Measurements from ENCODE around the gene TMEM94.

The TMEM94 gene

DNA sequence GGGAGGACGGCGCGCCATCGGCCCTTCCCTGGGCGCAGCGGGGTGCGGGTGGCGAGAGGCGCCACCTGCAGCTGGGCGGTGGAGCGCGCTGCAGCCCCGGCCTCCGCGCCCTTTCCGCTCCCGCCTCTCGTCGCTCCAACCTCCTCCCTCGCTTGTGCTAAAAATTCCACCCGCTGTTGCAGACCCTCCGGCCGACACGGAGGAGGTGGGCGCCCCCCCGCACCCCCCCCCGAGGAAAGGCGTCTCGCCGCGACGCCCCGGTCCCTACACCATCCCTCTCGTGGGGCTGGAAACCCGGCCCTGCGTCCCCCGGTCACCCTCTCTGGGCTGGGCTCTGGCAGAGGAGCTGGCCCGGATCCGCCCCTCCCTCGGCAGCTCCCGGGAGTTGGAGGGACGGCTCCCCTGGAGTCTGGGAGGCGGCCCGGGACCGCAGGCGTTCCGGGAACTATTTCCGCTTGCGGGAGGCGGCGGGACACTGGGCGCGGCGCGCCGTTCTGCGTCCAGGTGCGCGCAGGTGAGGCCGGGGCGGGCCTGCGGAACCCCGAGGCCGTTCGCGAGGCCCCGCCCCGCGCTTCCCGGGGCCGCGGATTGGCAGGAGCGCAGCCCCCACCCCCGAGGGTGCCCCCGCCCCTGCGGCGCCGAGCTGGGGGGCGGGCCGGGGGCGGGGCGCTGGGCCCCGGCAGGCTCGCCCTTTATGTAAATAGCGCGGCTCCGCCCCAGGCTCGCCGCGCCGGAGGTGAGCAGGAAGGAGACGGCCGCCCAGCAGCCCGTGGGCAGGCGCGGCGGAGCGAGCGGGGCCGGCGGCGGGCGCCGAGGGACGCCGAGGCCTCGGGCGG lies 68.8 kb downstream of the TMEM94 start, which contains the start of gene LLGL2:
Gene LLGL2 (plus strand): TSS at position 728 of the 836 bp plus-strand sequence. CDS start 17,730 bp downstream, outside the sequence.
- H3K4me3 ChIP-seq (ENCODE audit: low read depth, low read length): peak within 1 kb of the TSS; percentile 82
- peak within 1 kb of the TSS; percentile 77 for H3K27ac ChIP-seq (ENCODE audit: low read depth, low read length)
- peak within 1 kb of the TSS; percentile 45 for H2BK120ac ChIP-seq (ENCODE audit: insufficient read depth, low read length, poor library complexity)
- H4K8ac ChIP-seq (ENCODE audit: low read depth, low read length): peak within 1 kb of the TSS; percentile 83
- H3K14ac ChIP-seq (ENCODE audit: low read length): peak within 1 kb of the TSS; percentile 59
- H4K12ac ChIP-seq (ENCODE audit: low read depth, low read length): peak within 1 kb of the TSS; percentile 77
- H3K36me3 ChIP-seq (ENCODE audit: control insufficient read depth in 1 of 2, insufficient read depth in 2 of 2, low read length in 2 of 2): peaks cover 7 to 22% of the 10 kb centered on the region in 2 experiments
- H3K9ac ChIP-seq (ENCODE audit: low read length): peak within 1 kb of the TSS; percentile 71
- DNase-seq: peak; percentile 85 to 96
- no peaks in the 10 kb centered on the region for H3K9me3 ChIP-seq (ENCODE audit: insufficient read depth, low read depth, low read length)
- peak within 1 kb of the TSS; percentile 78 for H4K91ac ChIP-seq (ENCODE audit: low read depth, low read length)
- H2AK5ac ChIP-seq (ENCODE audit: low read length): no peak within 1 kb of the TSS
- peak within 1 kb of the TSS; percentile 82 for H2AFZ ChIP-seq (ENCODE audit: insufficient read depth, low read length, poor library complexity)
- H3K4ac ChIP-seq (ENCODE audit: low read depth, low read length): peak within 1 kb of the TSS; percentile 51
- H2BK12ac ChIP-seq (ENCODE audit: low read length): no peak within 1 kb of the TSS
- H3K27me3 ChIP-seq (ENCODE audit: insufficient read depth, low read length): no peaks in the 10 kb centered on the region
- no peak within 1 kb of the TSS for H3K23ac ChIP-seq (ENCODE audit: low read length)
- peak within 1 kb of the TSS; percentile 99 for H3K4me2 ChIP-seq (ENCODE audit: low read length)
- peaks cover 3% of the 10 kb centered on the region for H3K79me1 ChIP-seq (ENCODE audit: low read length)
- peaks cover 5 to 10% of the 10 kb centered on the region in 2 experiments for H3K4me1 ChIP-seq (ENCODE audit: control insufficient read depth in 1 of 2, insufficient read depth in 2 of 2, low read length in 2 of 2)
- peak within 1 kb of the TSS; percentile 62 for H3K18ac ChIP-seq (ENCODE audit: low read length)
- H3K79me2 ChIP-seq (ENCODE audit: control insufficient read depth, insufficient read depth, low read length, poor library complexity): no peaks in the 10 kb centered on the region
- H2BK5ac ChIP-seq (ENCODE audit: low read depth, low read length, poor library complexity): peak within 1 kb of the TSS; percentile 57
- WGBS (ENCODE audit: extremely low coverage, insufficient coverage, insufficient read length): no CpG with 5 or more reads among the region's 108 CpGs

DNA sequence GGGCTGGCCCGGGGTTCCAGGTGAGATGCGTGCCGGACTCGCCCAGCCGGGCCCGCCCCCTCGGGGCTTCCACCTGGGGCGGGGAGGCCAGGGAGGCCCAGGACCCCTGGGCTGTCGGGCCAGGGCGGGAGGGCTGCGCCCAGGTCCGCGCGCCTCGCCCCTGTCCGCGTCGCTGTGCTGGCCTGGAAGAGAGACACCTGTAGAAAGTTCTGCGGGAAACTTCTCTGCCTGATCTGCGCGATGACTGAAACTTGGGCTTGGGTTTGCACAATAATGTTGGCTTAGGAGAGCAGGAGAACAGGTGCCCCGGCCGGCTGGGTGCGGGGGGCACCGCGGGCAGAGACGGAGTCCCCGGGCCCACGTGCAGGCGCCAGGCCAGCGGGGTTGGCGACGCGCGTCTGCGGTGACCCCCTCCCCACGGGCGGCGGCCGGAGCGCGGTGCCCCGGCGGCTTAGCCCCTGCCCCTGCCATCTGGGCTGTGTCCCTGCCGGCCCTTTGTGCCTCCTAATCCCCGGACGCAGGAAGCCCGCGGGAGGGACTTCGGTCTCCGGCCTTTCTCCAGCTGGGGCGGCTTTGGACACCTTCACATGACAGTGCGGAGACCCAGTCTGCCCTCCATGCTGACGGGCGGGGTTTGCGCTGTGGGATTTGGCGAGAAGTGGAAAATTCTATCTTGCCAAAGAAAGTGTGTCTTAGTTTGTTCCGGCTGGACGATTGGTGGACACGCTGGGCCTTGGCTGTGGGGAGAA lies 69.5 kb downstream of the TMEM94 start:
- Histone ChIP-seq H3K4me3 (ENCODE audit: low read depth, low read length) (peak overlapping the region; percentile 82), H2AK5ac (ENCODE audit: low read length) (no peak overlapping the region), H3K4ac (ENCODE audit: low read depth, low read length) (no peak overlapping the region), H2BK5ac (ENCODE audit: low read depth, low read length, poor library complexity) (no peak overlapping the region), H3K9ac (ENCODE audit: low read length) (peak overlapping the region; percentile 71), H3K27me3 (ENCODE audit: insufficient read depth, low read length) (no peaks in the 10 kb centered on the region), H4K8ac (ENCODE audit: low read depth, low read length) (peak overlapping the region; percentile 24), H2BK120ac (ENCODE audit: insufficient read depth, low read length, poor library complexity) (no peak overlapping the region), H3K9me3 (ENCODE audit: insufficient read depth, low read depth, low read length) (no peaks in the 10 kb centered on the region), H2BK12ac (ENCODE audit: low read length) (no peak overlapping the region), H4K12ac (ENCODE audit: low read depth, low read length) (no peak overlapping the region), H3K18ac (ENCODE audit: low read length) (peak overlapping the region; percentile 7), H3K27ac (ENCODE audit: low read depth, low read length) (peak overlapping the region; percentile 51), H2AFZ (ENCODE audit: insufficient read depth, low read length, poor library complexity) (peak overlapping the region; percentile 54), H3K79me1 (ENCODE audit: low read length) (peaks cover 3% of the 10 kb centered on the region), H4K91ac (ENCODE audit: low read depth, low read length) (peak overlapping the region; percentile 9), H3K4me2 (ENCODE audit: low read length) (peak overlapping the region; percentile 99), H3K79me2 (ENCODE audit: control insufficient read depth, insufficient read depth, low read length, poor library complexity) (no peaks in the 10 kb centered on the region), H3K14ac (ENCODE audit: low read length) (peak overlapping the region; percentile 10), H3K36me3 (ENCODE audit: control insufficient read depth in 1 of 2, insufficient read depth in 2 of 2, low read length in 2 of 2) (peaks cover 7 to 22% of the 10 kb centered on the region in 2 experiments), H3K23ac (ENCODE audit: low read length) (no peak overlapping the region), H3K4me1 (ENCODE audit: control insufficient read depth in 1 of 2, insufficient read depth in 2 of 2, low read length in 2 of 2) (peaks cover 5 to 13% of the 10 kb centered on the region in 2 experiments)
- peak in 1 of 2 donors; percentile 62 for DNase-seq
- WGBS (ENCODE audit: extremely low coverage, insufficient coverage, insufficient read length): no CpG with 5 or more reads among the region's 60 CpGs

DNA sequence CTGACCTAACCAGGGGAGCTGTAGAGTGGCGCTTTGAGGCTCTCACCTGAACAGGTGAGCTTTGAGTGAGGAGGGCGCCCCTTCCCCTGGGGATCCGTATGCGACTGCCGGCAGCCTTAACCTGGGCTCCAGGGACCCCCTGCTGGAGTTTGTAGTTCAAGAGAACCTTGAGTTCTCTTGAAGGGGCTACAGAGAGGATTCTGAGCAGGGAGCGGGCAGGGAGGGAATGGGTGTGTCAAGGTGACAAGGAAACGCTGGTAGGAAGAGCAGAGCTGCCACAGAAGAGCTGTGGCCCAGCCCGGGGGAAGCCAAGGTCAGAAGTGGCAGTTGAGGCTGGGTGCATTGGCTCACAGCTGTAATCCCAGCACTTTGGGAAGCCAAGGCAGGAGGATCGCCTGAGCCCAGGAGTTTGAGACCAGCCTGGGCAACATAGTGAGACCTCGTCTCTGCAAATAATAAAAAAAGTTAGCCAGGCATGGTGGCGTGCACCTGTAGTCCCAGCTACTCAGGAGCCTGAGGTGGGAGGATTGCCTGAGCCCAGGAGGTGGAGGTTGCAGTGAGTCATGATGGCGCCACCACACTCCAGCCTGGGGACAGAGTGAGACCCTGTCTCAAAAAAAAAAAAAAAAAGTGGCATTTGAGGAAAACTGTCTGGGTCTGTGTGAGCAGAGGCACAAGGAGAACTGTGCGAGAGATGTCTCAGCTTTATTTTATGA lies 70.3 kb downstream of the TMEM94 start:
- Histone ChIP-seq H3K4me2 (ENCODE audit: low read length) (peak overlapping the region; percentile 99), H3K27ac (ENCODE audit: low read depth, low read length) (no peak overlapping the region), H3K4ac (ENCODE audit: low read depth, low read length) (no peak overlapping the region), H2BK12ac (ENCODE audit: low read length) (no peak overlapping the region), H4K12ac (ENCODE audit: low read depth, low read length) (no peak overlapping the region), H3K36me3 (ENCODE audit: control insufficient read depth in 1 of 2, insufficient read depth in 2 of 2, low read length in 2 of 2) (peaks cover 7 to 17% of the 10 kb centered on the region in 2 experiments), H2AK5ac (ENCODE audit: low read length) (no peak overlapping the region), H3K79me2 (ENCODE audit: control insufficient read depth, insufficient read depth, low read length, poor library complexity) (no peaks in the 10 kb centered on the region), H3K9me3 (ENCODE audit: insufficient read depth, low read depth, low read length) (no peaks in the 10 kb centered on the region), H3K23ac (ENCODE audit: low read length) (no peak overlapping the region), H3K27me3 (ENCODE audit: insufficient read depth, low read length) (no peaks in the 10 kb centered on the region), H3K9ac (ENCODE audit: low read length) (peak overlapping the region; percentile 71), H3K4me3 (ENCODE audit: low read depth, low read length) (peak overlapping the region; percentile 82), H2BK120ac (ENCODE audit: insufficient read depth, low read length, poor library complexity) (no peak overlapping the region), H4K8ac (ENCODE audit: low read depth, low read length) (no peak overlapping the region), H3K14ac (ENCODE audit: low read length) (no peak overlapping the region), H2BK5ac (ENCODE audit: low read depth, low read length, poor library complexity) (no peak overlapping the region), H2AFZ (ENCODE audit: insufficient read depth, low read length, poor library complexity) (no peak overlapping the region), H4K91ac (ENCODE audit: low read depth, low read length) (no peak overlapping the region), H3K79me1 (ENCODE audit: low read length) (peaks cover 3% of the 10 kb centered on the region), H3K4me1 (ENCODE audit: control insufficient read depth in 1 of 2, insufficient read depth in 2 of 2, low read length in 2 of 2) (peaks cover 9 to 20% of the 10 kb centered on the region in 2 experiments), H3K18ac (ENCODE audit: low read length) (peak overlapping the region; percentile 3)
- DNase-seq: peak in 1 of 2 donors; percentile 29
- WGBS (ENCODE audit: extremely low coverage, insufficient coverage, insufficient read length): no CpG with 5 or more reads among the region's 13 CpGs

Data from trophoblast cell (in vitro differentiated cells and primary cell).